Memory B cell (primary cell): Measurements from ENCODE around the gene KRTAP5-8.
"Not testable (repeated sequence)": the region's sequence is repeated elsewhere in the genome, so short reads cannot be mapped to it uniquely, and the experiment has no call there.

Experiments
- ATAC-seq: fragments of 150-1000 bp; cut with Tn5 transposase; 2 replicates; pipeline ENCODE4 v1.10.0; 2021; ENCODE audit warnings: low read depth, mild to moderate bottlenecking, moderate library complexity
- DNase-seq, 2 donors: peaks; one replicate each; pipeline ENCODE4 v3.0.0; 2022; ENCODE audit warnings: low spot score in 2 of 2
- H3K27ac Mint-ChIP-seq: one replicate; pipeline ENCODE4 v1.8.0; 2022; ENCODE audit warnings: mild to moderate bottlenecking, moderate library complexity, mixed read lengths
- H3K27me3 Mint-ChIP-seq: one replicate; pipeline ENCODE4 v1.8.0; 2022; ENCODE audit warnings: mixed read lengths
- H3K36me3 Mint-ChIP-seq: one replicate; pipeline ENCODE4 v1.8.0; 2022; ENCODE audit warnings: mild to moderate bottlenecking, mixed read lengths
- H3K4me1 Mint-ChIP-seq: one replicate; pipeline ENCODE4 v1.8.0; 2022; ENCODE audit warnings: mixed read lengths
- H3K4me3 Mint-ChIP-seq: one replicate; pipeline ENCODE4 v1.8.0; 2022; ENCODE audit warnings: mild to moderate bottlenecking, moderate library complexity, mixed read lengths
- H3K9me3 Mint-ChIP-seq: one replicate; pipeline ENCODE4 v1.8.0; 2022; ENCODE audit warnings: mixed read lengths

The KRTAP5-8 gene

DNA sequence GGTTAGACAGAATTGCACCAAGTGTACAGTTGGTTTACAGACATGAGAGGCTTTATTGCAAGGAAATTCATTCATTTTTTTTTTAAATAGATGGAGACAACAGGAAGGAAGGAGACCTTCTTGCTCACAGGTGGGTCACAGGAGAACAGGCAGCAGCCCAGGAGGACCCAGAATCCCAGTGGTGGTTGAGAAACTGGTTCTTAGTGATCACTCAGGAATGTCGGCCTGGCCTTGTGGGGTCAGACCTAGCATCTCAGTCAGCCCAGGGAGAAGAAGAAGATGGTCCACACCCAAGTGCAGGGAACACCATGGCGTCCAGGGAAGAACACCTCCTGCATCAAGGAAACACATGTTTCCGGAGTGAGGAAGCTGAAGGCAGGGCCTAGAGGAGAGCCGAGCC, 44.0 kb downstream of the KRTAP5-8 start:
- Mint-ChIP-seq H3K27ac (no peak overlapping the region), H3K4me1 (peaks cover 7% of the 10 kb centered on the region), H3K4me3 (no peak overlapping the region), H3K9me3 (no peaks in the 10 kb centered on the region), H3K27me3 (peaks cover 16% of the 10 kb centered on the region), H3K36me3 (no peaks in the 10 kb centered on the region)
- ATAC-seq = no peak
- DNase-seq = no peak

DNA sequence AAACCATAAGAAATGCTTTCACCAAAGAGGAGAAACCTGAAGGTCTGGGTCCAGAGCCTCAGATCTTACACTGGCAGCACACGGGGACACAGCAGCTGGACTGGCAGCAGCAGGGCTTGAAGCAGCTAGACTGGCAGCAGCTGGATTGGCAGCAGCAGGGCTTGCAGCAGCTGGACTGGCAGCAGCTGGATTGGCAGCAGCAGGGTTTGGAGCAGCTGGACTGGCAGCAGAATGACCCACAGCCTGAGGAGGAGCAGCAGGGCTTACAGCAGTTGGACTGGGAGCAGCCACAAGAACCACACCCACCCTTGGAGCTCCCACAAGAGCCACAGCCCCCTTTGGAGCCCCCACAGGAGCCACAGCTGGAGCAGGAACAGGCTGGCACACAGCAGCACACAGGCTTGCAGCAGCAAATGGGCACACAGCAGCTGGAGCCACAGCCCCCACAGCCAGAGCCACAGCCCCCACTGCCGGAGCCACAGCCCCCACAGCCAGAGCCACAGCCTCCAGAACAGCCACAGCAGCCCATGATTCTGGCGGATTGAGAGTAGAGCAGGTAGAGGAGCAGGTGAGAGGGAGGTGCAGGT, 44.6 kb downstream of the KRTAP5-8 start, which contains the start of gene KRTAP5-11:
Gene KRTAP5-11 (minus strand): TSS at position 567 of the 587 bp plus-strand sequence. CDS start 38 bp downstream, at position 529.
- H3K9me3 Mint-ChIP-seq = no peaks in the 10 kb centered on the region

DNA sequence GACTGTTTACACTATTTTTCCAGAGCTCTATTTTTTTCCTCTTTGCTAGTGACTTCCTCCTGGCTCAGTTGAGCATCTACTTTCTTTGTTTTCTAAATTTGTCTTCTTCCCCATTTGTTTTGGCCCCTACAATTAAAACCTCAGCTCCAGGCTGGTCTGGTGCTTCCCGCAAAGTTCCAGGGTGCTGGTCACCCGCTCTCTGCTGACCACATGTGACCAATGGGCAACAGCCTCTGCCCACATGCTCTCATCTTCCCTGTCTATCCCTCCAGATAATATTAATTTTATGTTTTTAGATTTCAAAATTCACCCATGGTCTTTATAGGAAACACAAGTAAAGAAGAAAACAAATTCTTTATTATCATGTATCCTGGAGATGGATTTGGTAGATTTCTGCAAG, 45.1 kb downstream of the KRTAP5-8 start:
- H3K4me1 Mint-ChIP-seq, ATAC-seq, H3K36me3 Mint-ChIP-seq, H3K27ac Mint-ChIP-seq, H3K4me3 Mint-ChIP-seq, H3K9me3 Mint-ChIP-seq, DNase-seq: not testable (repeated sequence)
- H3K27me3 Mint-ChIP-seq = peaks cover 16% of the 10 kb centered on the region

More for the DNA sequence above, 44.6 kb downstream of the KRTAP5-8 start, which contains the start of gene KRTAP5-11:
- H3K4me1 Mint-ChIP-seq = peaks cover 7% of the 10 kb centered on the region
- DNase-seq (no peak), ATAC-seq (no peak)
- peaks cover 16% of the 10 kb centered on the region for H3K27me3 Mint-ChIP-seq
- H3K36me3 Mint-ChIP-seq = no peaks in the 10 kb centered on the region
- no peak within 1 kb of the TSS for H3K4me3 Mint-ChIP-seq
- H3K27ac Mint-ChIP-seq = no peak within 1 kb of the TSS

DNA sequence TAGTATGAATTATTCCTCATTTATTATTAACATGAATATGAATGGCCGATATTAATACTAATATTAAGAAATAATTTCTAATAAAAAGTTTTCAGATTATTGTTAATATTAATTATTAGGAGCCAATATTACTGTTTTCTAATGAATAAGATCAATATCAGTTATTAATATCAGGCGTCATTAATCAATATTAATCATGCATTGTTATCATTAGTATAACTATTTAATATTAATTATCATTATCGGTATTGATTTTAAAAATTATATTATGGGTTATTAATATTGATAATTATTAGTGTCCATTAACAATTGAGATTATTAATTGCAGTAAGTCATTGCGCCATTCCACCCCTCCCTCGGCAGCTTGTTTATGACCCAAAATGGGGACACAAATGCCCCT, 47.8 kb downstream of the KRTAP5-8 start:
- not testable (repeated sequence) for H3K4me3 Mint-ChIP-seq, H3K4me1 Mint-ChIP-seq, H3K36me3 Mint-ChIP-seq, H3K27ac Mint-ChIP-seq, DNase-seq, ATAC-seq, H3K9me3 Mint-ChIP-seq
- H3K27me3 Mint-ChIP-seq = peaks cover 14% of the 10 kb centered on the region

DNA sequence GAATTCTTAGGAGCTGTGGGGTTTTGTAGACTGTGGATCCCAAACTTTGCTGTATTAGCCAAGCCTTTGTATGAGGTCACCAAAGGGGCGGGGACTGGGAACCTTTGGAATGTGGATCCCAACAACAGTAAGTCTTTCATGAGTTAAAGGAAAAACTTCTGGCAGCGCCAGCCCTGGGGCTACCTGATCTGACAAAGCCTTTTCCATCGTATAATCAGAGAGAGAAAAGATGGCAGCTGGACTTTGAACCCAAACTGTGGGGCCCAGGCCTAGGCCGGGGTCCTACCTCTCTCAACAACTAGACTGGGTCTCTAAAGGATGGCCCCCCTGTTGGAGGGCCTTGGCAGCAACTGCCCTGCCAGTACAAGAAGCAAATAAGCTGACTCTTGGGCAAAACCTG, 50.5 kb downstream of the KRTAP5-8 start:
- H3K27me3 Mint-ChIP-seq, H3K27ac Mint-ChIP-seq, ATAC-seq, H3K36me3 Mint-ChIP-seq, H3K4me1 Mint-ChIP-seq, H3K9me3 Mint-ChIP-seq, DNase-seq, H3K4me3 Mint-ChIP-seq: not testable (repeated sequence)
